ENCODE data around the gene CEP112. TPM values are rescaled to one million over a fixed set of nuclear protein-coding genes. Genes with fewer than 3 reads are reported as not detected.
"Not testable (repeated sequence)": the region's sequence is repeated elsewhere in the genome, so short reads cannot be mapped to it uniquely, and the experiment has no call there.

CEP112 gene
- total RNA-seq, 2 experiments from 2014 or later: 1.2 to 1.5 TPM

- no peak overlapping the region for H3K27ac Mint-ChIP-seq
- no peaks in the 10 kb centered on the region for H3K36me3 Mint-ChIP-seq (ENCODE audit: low read depth)
- ChIA-PET POLR2A (no interaction called here), CTCF (no interaction called here)
- H3K9me3 Mint-ChIP-seq: no peaks in the 10 kb centered on the region
- H3K4me1 Mint-ChIP-seq (ENCODE audit: low read depth): no peaks in the 10 kb centered on the region
- DNase-seq (no peak), ATAC-seq (no peak)
- intact Hi-C loops (cut with micrococcal nuclease): no loop called here
- H3K27me3 Mint-ChIP-seq: no peaks in the 10 kb centered on the region
- TF ChIP-seq, protein P1, sequence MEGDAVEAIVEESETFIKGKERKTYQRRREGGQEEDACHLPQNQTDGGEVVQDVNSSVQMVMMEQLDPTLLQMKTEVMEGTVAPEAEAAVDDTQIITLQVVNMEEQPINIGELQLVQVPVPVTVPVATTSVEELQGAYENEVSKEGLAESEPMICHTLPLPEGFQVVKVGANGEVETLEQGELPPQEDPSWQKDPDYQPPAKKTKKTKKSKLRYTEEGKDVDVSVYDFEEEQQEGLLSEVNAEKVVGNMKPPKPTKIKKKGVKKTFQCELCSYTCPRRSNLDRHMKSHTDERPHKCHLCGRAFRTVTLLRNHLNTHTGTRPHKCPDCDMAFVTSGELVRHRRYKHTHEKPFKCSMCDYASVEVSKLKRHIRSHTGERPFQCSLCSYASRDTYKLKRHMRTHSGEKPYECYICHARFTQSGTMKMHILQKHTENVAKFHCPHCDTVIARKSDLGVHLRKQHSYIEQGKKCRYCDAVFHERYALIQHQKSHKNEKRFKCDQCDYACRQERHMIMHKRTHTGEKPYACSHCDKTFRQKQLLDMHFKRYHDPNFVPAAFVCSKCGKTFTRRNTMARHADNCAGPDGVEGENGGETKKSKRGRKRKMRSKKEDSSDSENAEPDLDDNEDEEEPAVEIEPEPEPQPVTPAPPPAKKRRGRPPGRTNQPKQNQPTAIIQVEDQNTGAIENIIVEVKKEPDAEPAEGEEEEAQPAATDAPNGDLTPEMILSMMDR (IDR thresholded peaks at IDR 0.05): no peak
- no peak overlapping the region for H3K4me3 Mint-ChIP-seq
These were observed 20.2 kb downstream of the CEP112 start for GRCh38 chr17:66171692-66172091.

GRCh38 chr17:66171172-66171571 is 20.8 kb downstream of the CEP112 start:
- CTCF ChIA-PET: no interaction called here
- H3K4me1 Mint-ChIP-seq (ENCODE audit: low read depth): no peaks in the 10 kb centered on the region
- TF ChIP-seq, protein P1 (IDR thresholded peaks at IDR 0.05): no peak

GRCh38 chr17:66169839-66170238 is 22.1 kb downstream of the CEP112 start:
- CTCF ChIA-PET: no interaction called here
- Mint-ChIP-seq H3K9me3 (no peaks in the 10 kb centered on the region), H3K36me3 (ENCODE audit: low read depth) (no peaks in the 10 kb centered on the region), H3K4me1 (ENCODE audit: low read depth) (no peaks in the 10 kb centered on the region), H3K27ac (no peak overlapping the region), H3K4me3 (no peak overlapping the region), H3K27me3 (no peaks in the 10 kb centered on the region)
- TF ChIP-seq, protein P1 (IDR thresholded peaks at IDR 0.05): no peak
- POLR2A ChIA-PET: no interaction called here
- intact Hi-C loops (cut with micrococcal nuclease): loop anchor here (10.0 kb wide), 1 partner anchor 935 kb away; no protein-coding TSS in a partner anchor
- ATAC-seq (no peak), DNase-seq (no peak)

More at GRCh38 chr17:66171172-66171571, 20.8 kb downstream of the CEP112 start:
- Mint-ChIP-seq H3K27ac (no peak overlapping the region), H3K36me3 (ENCODE audit: low read depth) (no peaks in the 10 kb centered on the region), H3K9me3 (no peaks in the 10 kb centered on the region), H3K27me3 (no peaks in the 10 kb centered on the region), H3K4me3 (no peak overlapping the region)
- DNase-seq: no peak
- no peak for ATAC-seq
- intact Hi-C loops (cut with micrococcal nuclease): no loop called here
- POLR2A ChIA-PET: interaction anchor here (0.6 kb wide), 1 partner anchor 1489 kb away, joined by 3 read pairs; no protein-coding TSS in a partner anchor

DNA sequence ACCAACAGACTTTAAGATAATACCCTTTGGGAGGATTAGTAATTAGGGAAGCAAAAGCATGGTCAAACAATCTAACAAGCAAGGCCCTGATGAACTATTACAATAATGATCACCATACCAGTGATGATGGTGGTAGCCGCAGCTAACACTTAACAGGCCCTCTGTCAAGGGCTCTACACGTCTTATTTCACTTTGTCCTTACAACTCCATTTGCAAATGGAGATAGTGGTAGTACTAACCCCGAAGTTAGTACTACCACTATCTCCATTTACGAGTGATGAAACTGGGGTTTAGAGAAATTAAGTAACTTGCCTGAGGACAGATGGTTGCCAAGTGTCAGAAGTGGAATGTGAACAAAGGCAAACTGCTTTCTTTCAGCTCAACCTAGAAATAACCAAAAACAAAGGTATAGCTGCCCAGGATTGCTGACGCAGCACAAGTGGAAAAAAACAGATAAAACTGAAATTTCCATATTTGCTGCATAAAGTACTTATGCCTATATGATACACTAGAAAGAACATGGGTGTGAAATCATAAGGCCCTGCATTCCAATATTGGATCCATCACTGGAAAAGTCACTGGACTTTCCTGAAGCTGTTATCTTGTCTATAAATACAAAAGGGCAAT is 24.6 kb downstream of the CEP112 start:
- DNase-seq (no peak), ATAC-seq (no peak)
- POLR2A ChIA-PET: no interaction called here
- TF ChIP-seq, protein P1 (IDR thresholded peaks at IDR 0.05): no peak
- no peaks in the 10 kb centered on the region for H3K36me3 Mint-ChIP-seq (ENCODE audit: low read depth)
- no peak overlapping the region for H3K27ac Mint-ChIP-seq
- CTCF ChIA-PET: interaction anchor here (0.6 to 4.7 kb wide), 3 partner anchors 23 to 936 kb away, joined by 3 to 36 read pairs (median 3); no protein-coding TSS in a partner anchor
- intact Hi-C loops (cut with micrococcal nuclease): loop anchor here (10.0 kb wide), 1 partner anchor 933 kb away; no protein-coding TSS in a partner anchor
- H3K4me1 Mint-ChIP-seq (ENCODE audit: low read depth): no peaks in the 10 kb centered on the region
- H3K27me3 Mint-ChIP-seq: no peaks in the 10 kb centered on the region
- no peak overlapping the region for H3K4me3 Mint-ChIP-seq
- no peaks in the 10 kb centered on the region for H3K9me3 Mint-ChIP-seq

DNA sequence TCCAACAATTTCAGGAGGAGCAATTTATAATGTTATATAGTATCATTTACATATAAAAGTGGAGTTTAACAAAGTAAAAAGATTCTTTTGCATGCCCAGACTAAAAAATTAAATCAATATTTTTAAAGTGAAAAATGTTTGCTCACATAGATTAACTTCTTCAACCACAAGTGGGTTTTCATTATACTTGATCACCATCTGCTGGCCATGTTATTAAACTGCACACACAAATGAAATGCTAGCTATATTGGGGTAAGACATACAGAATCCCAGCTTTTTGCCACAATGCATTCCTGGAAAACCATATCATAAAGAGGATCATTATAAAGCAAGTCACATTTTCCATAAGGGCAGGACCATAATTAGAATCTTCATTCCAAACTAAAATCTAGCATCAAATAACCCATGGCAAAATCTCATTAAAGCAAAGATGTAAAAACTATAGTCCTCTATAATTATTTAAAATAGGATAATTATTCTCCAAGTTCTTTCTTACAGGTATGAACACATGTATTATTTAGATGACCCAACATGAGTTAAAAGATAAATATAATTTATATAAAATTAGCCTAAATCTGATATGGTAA is 26.3 kb downstream of the CEP112 start:
- peak; percentile 47 for ATAC-seq
- DNase-seq: peak; percentile 6
- no peaks in the 10 kb centered on the region for H3K9me3 Mint-ChIP-seq
- ChIA-PET POLR2A (no interaction called here), CTCF (interaction anchor here (0.7 to 4.7 kb wide), 11 partner anchors 14 to 934 kb away, joined by 3 to 36 read pairs (median 5); no protein-coding TSS in a partner anchor)
- H3K36me3 Mint-ChIP-seq (ENCODE audit: low read depth): no peaks in the 10 kb centered on the region
- TF ChIP-seq, protein P1 (IDR thresholded peaks at IDR 0.05): peak; percentile 84
- peaks cover 8% of the 10 kb centered on the region for H3K4me1 Mint-ChIP-seq (ENCODE audit: low read depth)
- no peak overlapping the region for H3K4me3 Mint-ChIP-seq
- intact Hi-C loops (cut with micrococcal nuclease): loop anchor here (10.0 kb wide), 1 partner anchor 931 kb away; no protein-coding TSS in a partner anchor
- no peak overlapping the region for H3K27ac Mint-ChIP-seq
- H3K27me3 Mint-ChIP-seq: no peaks in the 10 kb centered on the region

- intact Hi-C loops (cut with micrococcal nuclease); DNase-seq; H3K9me3 Mint-ChIP-seq; H3K4me3 Mint-ChIP-seq; ATAC-seq; H3K27ac Mint-ChIP-seq; H3K27me3 Mint-ChIP-seq; POLR2A ChIA-PET; CTCF ChIA-PET; H3K36me3 Mint-ChIP-seq (ENCODE audit: low read depth); H3K4me1 Mint-ChIP-seq (ENCODE audit: low read depth): not testable (repeated sequence)
These were observed 36.9 kb downstream of the CEP112 start for GRCh38 chr17:66155055-66155454.

Measured in activated CD8-positive, alpha-beta T cell treated with anti-CD3 and anti-CD28 coated beads for 36 hours (primary cell).